Stimulated activated CD4-positive, alpha-beta T cell treated with anti-CD3 and anti-CD28 coated beads, Interleukin-1b, Interleukin-23, amount 100 ng/mL, for 4 hours (primary cell): ENCODE data around the gene BAG3.

ENCODE experiments used
- DNase-seq, 2 donors: peaks; one replicate each; pipeline ENCODE4 v3.0.0-alpha.2; 2020; ENCODE audit warnings: low read depth in 2 of 2

BAG3 gene

DNA sequence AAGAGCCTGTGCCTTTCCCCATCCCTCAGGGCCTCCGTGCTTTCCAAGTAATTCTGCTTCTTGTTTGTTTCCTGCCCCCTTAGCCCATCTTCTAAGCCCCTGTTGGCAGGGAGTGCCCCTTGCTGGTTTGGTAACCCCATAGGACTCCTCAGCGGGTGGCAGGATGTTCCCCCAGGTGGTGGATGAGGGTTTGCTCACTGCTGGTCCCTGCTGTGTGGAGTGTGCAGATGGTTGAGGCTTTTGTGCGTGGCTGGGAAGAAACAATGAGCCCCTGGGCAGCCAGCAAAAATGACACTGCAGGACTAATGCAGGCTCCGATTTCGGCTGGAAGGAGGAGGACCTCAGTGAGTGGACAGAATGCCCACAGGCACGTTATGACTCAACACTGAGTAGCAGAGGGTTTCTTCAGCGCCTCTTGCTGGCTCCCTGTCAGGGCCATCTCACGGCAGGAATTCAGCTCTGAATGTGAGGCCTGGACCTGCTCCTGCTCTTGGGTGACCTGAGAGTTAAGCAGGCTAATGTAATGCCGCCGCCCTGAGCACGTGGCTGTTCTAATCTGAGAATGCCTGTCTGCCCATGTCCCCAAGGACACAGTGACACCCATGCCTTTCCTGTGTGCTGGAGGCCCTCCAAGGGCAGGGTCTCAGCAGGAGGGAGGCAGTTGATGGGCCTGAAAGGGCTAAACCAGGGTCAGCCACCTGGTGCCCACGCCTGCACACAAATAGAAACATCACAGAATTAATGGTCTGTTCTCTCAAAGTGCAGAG, 16.6 kb downstream of the BAG3 start:
- DNase-seq: no peak

- DNase-seq: no peak
Observed at GRCh38 chr10:119668461-119668860, 17.3 kb downstream of the BAG3 start.

DNA sequence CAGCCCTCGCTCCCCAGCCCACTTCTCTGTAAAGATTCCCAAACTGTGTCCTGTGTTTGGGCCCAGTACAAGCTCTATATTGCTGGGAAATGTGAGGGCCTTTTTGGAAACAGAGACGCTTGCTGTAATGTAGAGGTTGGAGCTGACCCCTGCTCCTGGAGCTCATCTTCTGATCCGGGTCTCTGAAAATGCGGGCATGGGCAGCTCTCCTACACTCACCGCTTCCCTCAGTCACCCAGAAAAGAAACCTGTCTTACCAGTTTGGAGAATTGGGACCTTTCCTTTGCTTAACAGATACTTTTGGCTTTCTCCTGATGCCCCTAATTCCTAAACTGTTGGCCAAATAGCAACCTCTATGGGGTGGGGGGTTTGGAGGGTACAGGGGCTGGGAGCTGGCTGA, 18.2 kb downstream of the BAG3 start:
- DNase-seq: no peak

- DNase-seq: no peak
Observed at GRCh38 chr10:119669975-119670640, 18.9 kb downstream of the BAG3 start.

DNA sequence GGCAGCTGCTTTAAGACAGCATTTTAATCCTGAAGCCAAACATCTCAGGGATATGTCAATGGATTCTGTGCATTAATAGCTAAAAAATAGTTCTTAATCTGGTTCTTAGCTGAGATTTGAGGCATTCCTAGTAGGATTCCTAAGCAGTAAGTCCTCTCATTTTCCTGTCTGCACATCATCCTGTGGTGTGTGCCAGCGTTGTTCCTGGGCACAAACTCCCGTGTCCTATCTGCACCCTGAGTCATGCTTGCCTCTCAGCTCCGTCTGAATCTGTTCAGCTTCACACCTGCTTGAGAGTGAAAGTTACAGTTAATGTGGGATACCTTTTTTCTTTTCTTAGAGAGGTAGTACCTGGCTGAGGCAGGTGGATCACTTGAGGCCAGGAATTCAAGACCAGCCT, 19.5 kb downstream of the BAG3 start:
- DNase-seq: no peak

DNA sequence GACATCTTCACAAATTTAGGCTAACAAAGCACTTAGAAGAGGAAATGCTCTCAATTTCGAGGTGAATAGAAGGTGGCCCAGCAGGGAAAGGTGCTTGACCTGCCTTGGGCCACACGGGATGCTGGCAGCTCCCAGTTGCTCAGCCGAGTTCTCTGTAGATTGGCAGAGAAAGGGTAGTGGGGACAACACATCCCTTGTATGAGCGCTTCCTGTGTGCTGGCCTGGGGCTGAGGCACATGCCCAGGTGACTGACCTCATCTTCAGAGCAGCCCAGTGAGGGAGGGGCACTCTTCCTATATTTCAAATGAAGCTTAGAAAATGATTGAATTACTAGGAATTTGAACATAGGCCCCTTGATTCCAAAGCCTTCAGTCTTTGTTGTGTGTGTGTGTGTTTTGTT, 20.2 kb downstream of the BAG3 start:
- no peak for DNase-seq

DNA sequence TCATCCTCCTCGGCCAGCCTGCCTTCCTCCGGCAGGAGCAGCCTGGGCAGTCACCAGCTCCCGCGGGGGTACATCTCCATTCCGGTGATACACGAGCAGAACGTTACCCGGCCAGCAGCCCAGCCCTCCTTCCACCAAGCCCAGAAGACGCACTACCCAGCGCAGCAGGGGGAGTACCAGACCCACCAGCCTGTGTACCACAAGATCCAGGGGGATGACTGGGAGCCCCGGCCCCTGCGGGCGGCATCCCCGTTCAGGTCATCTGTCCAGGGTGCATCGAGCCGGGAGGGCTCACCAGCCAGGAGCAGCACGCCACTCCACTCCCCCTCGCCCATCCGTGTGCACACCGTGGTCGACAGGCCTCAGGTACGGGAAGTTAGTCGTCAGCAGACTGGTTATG, 21.1 kb downstream of the BAG3 start:
- DNase-seq: no peak

DNA sequence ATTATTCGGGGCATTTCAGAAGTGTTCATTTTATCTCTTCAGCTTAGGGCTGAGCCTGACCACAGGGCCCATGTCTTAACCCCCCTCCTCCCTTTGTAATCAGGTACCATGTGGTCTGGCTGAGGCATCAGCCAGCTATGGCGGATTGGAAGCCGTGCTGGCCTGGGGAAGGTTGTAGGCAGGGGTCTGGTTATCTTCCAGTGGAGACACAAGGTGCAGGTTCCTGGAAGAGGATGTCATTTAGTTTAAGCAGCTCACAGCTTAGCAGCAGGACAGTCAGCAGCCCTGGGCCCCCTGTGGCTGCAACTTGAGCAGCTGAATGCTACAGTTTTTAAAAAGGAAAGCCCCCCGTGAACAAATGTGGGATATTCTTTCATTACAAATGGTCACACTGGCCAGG, 22.1 kb downstream of the BAG3 start:
- no peak for DNase-seq

DNA sequence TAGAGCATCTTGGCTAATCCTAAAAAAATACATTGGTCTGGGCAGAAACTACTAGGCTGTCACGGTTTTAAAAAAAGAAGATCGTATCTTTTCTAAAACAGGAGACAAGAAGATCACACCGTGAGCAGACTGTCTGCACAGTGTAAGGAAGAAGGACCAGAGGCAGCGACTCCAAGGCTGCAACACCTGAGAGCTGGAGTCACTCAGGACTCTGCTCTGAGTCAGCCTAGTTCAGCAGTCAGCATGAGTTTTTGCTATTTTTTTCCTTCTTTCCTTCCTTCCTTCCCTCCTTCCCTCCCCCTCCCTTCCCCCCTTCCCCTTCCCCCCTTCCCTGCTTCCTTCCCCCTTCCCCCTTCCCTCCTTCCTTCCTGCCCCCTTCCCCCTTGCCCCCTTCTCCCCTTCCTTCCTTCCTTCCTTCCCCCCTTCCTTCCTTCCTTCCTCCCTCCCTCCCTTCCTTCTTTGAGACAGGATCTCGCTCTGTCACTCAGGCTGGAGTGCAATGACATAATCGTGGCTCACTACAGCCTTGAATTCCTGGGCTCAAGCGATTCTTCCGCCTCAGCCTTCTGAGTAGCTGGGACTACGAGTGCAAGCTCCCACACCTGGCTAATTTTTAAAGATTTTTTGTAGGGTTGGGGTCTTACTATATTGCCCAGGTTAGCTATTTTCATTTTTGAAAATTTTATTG, 24.4 kb downstream of the BAG3 start:
- no peak for DNase-seq

DNA sequence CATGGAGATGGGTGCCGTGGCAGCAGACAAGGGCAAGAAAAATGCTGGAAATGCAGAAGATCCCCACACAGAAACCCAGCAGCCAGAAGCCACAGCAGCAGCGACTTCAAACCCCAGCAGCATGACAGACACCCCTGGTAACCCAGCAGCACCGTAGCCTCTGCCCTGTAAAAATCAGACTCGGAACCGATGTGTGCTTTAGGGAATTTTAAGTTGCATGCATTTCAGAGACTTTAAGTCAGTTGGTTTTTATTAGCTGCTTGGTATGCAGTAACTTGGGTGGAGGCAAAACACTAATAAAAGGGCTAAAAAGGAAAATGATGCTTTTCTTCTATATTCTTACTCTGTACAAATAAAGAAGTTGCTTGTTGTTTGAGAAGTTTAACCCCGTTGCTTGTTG, 25.9 kb downstream of the BAG3 start:
- no peak for DNase-seq

- no peak for DNase-seq
Observed at GRCh38 chr10:119677904-119678755, 26.9 kb downstream of the BAG3 start.

- no peak for DNase-seq
Observed at GRCh38 chr10:119679480-119679829, 28.3 kb downstream of the BAG3 start.

- no peak for DNase-seq
Observed at GRCh38 chr10:119680050-119680449, 28.9 kb downstream of the BAG3 start.

DNA sequence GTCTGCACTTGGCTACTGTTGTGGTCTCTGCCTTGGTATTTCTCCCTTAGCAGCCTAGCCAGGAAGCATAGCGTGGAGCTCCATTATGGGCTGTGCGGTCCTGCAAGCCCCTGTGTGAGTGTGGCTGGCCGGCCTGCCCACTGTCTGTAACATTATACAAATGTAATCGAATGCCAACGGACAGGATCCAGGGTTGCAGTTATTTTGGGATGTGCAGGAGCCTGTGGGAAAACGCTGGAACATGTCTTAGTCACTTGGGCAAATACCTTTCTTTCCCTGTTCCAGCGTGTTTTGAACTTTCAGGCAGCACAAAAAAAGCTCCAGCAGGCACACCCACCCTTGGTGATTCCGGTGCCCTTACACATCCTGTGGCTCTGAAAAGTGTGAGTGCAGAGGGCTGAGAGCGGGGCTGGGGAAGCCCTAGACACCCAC, 29.5 kb downstream of the BAG3 start:
- DNase-seq: peak in 1 of 2 donors; percentile 18

DNA sequence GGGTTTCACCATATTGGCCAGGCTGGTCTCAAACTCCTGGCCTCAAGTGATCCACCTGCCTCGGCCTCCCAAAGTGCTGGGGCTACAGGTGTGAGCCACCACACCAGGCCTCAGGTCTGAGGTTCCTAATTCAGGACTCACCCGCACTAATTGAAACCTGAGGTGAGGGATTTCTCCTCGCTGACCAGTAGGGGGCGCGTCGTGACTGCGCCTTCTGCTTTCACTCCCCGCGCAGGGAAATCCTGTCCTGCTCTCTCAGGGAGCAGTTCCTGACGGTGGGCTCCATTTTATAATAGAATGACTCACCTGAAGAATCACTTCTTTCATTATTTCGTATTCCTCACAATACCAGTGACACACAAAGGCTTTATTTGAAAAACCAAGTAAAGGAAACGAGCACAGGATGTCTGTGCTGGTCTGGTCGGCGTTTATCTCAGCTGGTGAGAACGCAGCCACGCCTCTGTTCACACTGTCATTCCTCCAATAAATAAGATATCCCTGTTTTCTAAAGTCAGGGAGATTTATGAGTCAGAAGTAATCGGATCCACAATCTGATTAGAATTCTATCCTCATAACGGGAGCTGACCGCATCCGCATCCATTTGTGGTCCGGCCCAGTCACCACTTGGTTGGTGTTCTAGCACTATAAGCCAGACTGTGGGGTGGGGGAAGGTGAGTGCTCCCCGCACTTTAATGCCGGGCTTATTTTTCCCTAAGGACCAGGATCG, 35.4 kb downstream of the BAG3 start:
- DNase-seq: peak; percentile 83

GRCh38 chr10:119687192-119688032, 36.2 kb downstream of the BAG3 start:
- DNase-seq: no peak

DNA sequence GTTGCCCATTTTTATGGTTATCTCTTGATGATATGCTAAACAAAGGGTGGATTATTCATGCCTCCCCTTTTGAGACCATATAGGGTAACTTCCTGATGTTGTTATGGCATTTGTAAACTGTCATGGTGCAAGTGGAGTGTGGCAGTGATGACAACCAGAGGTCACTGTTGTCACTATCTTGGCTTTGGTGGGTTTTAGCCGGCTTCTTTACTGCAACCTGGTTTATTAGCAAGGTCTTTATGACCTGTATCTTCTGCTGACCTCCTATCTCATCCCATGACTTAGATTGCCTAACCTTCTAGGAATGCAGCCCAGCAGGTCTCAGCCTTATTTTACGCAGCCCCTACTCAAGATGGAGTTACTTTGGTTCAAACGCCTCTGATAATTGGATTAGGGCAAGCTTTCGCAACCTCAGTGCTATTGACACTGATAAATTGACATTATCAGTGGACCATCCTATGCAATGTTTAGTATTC, 36.9 kb downstream of the BAG3 start:
- DNase-seq: no peak

DNA sequence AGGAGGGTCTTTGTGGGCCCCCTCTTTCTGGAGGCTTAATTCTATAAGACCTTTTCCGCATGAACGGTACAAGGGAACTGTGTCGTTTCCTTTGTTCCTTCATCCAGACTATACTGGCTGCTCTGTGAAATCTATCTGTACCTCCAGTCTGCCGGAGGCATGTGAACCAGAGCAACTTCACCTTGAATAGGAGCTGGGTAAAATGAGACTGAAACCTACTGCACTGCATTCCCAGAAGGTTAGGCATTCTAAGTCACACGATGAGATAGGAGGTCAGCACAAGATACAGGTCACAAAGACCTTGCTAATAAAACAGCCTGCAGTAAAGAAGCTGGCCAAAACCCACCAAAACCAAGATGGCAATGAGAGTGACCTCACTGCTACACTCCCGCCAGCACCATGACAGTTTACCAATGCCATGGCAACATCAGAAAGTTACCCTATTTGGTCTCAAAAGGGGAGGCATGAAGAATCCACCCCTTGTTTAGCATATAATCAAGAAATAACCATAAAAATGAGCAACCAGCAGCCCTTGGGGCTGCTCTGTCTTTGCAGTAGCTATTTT, 37.9 kb downstream of the BAG3 start:
- DNase-seq: no peak

DNA sequence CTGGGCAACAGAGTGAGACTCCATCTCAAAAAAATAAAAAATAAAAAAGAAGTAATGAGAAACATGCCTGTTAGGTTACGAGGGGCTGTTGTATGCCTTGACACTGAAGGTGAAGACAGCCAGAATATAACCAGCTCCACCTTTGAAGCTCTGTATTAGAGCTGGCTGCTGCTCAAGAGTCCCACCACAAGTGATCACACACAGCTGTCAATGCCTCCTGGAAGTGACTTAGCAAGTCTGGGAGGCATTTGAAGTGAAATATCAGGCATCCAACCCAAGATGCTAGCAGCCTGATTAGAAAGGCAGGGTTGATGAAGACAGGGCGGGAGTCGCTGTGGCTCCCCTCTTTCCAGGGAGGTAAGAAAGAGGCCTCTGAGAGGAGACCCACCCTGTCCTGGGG, 40.5 kb downstream of the BAG3 start:
- DNase-seq: no peak
